Nephron (organoid): Measurements from ENCODE around the gene AFMID.

ENCODE experiments used
- H3K27ac Mint-ChIP-seq, 3 experiments: 2 replicates each; pipeline ENCODE4 v1.8.0; 2020; ENCODE audit warnings: mixed read lengths in 3 of 3, mild to moderate bottlenecking in 2 of 3, moderate library complexity in 1 of 3
- H3K27me3 Mint-ChIP-seq: 2 replicates; pipeline ENCODE4 v1.8.0; 2021; ENCODE audit warnings: low read depth, mild to moderate bottlenecking, moderate library complexity, mixed read lengths
- H3K36me3 Mint-ChIP-seq: 2 replicates; pipeline ENCODE4 v1.8.0; 2020; ENCODE audit warnings: low read depth, mixed read lengths
- H3K4me1 Mint-ChIP-seq: 2 replicates; pipeline ENCODE4 v1.8.0; 2020; ENCODE audit warnings: mixed read lengths
- H3K4me3 Mint-ChIP-seq, 3 experiments: 2 replicates each; pipeline ENCODE4 v1.8.0; 2020; ENCODE audit warnings: mild to moderate bottlenecking in 3 of 3, mixed read lengths in 3 of 3, moderate library complexity in 2 of 3
- H3K9me3 Mint-ChIP-seq: 2 replicates; pipeline ENCODE4 v1.8.0; 2020; ENCODE audit warnings: mixed read lengths
- TF ChIP-seq, protein P1 (sequence below), 3 experiments: fragments of 200-600 bp; sonication (generic); IDR thresholded peaks; one replicate each; pipeline ENCODE4 v1.5.0; 2021; ENCODE audit warnings: antibody characterized with exemption in 3 of 3; ENCODE audit not compliant: unreplicated experiment in 3 of 3

The AFMID gene

DNA sequence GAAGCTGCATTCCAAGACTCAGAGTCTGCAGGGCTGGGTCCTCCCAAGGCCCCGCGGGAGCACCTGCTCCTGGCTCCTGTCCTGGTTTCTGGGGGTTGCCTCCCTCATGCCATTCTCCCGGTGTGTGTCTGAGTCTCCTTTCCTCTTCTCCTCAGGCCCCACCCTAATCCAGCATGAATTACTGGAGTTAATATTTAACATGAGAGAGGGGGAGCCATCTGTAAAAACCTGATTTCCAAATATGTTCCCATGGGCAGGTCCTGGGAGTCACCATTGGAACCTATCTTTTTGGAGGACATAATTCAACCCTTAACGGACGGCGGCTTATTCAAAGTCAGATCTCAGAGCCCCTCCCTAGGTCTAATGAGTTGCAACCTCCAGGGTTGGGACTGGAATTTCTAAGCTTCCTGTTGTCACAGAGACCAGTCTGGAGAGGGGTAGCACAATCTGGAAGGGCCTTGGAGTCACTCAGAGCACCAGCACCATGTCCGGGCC, 35.6 kb upstream of the AFMID start:
- no peaks in the 10 kb centered on the region for H3K27me3 Mint-ChIP-seq
- H3K27ac Mint-ChIP-seq, result peak overlapping the region; percentile 55 to 95 (median 82)
- H3K4me1 Mint-ChIP-seq, result peaks cover 5% of the 10 kb centered on the region
- TF ChIP-seq, protein P1, sequence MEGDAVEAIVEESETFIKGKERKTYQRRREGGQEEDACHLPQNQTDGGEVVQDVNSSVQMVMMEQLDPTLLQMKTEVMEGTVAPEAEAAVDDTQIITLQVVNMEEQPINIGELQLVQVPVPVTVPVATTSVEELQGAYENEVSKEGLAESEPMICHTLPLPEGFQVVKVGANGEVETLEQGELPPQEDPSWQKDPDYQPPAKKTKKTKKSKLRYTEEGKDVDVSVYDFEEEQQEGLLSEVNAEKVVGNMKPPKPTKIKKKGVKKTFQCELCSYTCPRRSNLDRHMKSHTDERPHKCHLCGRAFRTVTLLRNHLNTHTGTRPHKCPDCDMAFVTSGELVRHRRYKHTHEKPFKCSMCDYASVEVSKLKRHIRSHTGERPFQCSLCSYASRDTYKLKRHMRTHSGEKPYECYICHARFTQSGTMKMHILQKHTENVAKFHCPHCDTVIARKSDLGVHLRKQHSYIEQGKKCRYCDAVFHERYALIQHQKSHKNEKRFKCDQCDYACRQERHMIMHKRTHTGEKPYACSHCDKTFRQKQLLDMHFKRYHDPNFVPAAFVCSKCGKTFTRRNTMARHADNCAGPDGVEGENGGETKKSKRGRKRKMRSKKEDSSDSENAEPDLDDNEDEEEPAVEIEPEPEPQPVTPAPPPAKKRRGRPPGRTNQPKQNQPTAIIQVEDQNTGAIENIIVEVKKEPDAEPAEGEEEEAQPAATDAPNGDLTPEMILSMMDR (IDR thresholded peaks at IDR 0.05; ENCODE audit: unreplicated experiment in 3 of 3), result no peak
- no peak overlapping the region for H3K4me3 Mint-ChIP-seq
- H3K9me3 Mint-ChIP-seq, result no peaks in the 10 kb centered on the region
- H3K36me3 Mint-ChIP-seq, result no peaks in the 10 kb centered on the region

GRCh38 chr17:78154903-78155811, 32.0 kb upstream of the AFMID start:
- TF ChIP-seq, protein P1 (IDR thresholded peaks at IDR 0.05; ENCODE audit: unreplicated experiment in 3 of 3), result no peak
- Mint-ChIP-seq H3K9me3 (no peaks in the 10 kb centered on the region), H3K36me3 (no peaks in the 10 kb centered on the region), H3K27me3 (no peaks in the 10 kb centered on the region), H3K4me3 (no peak overlapping the region), H3K4me1 (peaks cover 5% of the 10 kb centered on the region), H3K27ac (peak overlapping the region; percentile 20 to 76 (median 68))

- no peaks in the 10 kb centered on the region for H3K9me3 Mint-ChIP-seq
- no peaks in the 10 kb centered on the region for H3K36me3 Mint-ChIP-seq
- no peaks in the 10 kb centered on the region for H3K4me1 Mint-ChIP-seq
- TF ChIP-seq, protein P1 (IDR thresholded peaks at IDR 0.05; ENCODE audit: unreplicated experiment in 3 of 3), result no peak
- H3K27ac Mint-ChIP-seq, result peak overlapping the region in 1 of 3 experiments; percentile 20
- peaks cover 5% of the 10 kb centered on the region for H3K27me3 Mint-ChIP-seq
- no peak overlapping the region for H3K4me3 Mint-ChIP-seq
Measured at GRCh38 chr17:78159575-78160158, 27.5 kb upstream of the AFMID start.

DNA sequence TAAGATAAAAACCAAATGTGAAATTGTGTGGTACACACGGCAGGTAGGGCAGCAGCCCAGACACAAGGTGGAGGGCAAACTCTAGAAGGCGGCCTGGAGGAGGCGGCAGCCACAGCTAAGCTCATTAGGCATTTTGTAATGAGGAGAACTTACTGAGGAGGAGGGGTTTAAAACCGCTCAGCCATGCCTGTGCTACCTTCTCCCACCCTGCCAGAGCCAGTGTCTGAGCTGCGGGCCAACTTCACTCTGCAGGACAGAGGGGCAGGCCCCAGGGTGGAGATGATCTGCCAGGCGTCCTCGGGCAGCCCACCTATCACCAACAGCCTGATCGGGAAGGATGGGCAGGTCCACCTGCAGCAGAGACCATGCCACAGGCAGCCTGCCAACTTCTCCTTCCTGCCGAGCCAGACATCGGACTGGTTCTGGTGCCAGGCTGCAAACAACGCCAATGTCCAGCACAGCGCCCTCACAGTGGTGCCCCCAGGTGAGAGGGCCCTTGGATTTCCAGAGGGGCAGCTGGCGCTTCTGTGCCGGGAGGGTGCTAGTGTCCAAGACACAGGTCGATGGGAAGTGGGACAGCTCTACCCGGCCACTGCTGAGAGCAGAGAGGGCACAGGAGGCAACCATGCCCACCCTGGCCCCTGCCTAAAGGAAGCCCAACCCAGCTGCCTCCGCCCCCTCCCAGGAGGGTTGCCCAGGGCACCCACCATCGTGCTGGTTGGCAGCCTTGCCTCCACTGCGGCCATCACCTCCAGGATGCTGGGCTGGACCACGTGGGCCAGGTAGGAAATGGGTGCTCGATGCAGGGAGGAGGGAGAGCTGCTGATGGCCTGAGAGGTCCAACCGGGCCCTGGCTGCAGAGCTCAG, 23.0 kb upstream of the AFMID start:
- H3K9me3 Mint-ChIP-seq, result no peaks in the 10 kb centered on the region
- TF ChIP-seq, protein P1 (IDR thresholded peaks at IDR 0.05; ENCODE audit: unreplicated experiment in 3 of 3), result no peak
- H3K36me3 Mint-ChIP-seq, result no peaks in the 10 kb centered on the region
- peak overlapping the region in 2 of 3 experiments; percentile 11 to 26 for H3K4me3 Mint-ChIP-seq
- H3K27me3 Mint-ChIP-seq, result peaks cover 5% of the 10 kb centered on the region
- H3K27ac Mint-ChIP-seq, result no peak overlapping the region
- H3K4me1 Mint-ChIP-seq, result no peaks in the 10 kb centered on the region

DNA sequence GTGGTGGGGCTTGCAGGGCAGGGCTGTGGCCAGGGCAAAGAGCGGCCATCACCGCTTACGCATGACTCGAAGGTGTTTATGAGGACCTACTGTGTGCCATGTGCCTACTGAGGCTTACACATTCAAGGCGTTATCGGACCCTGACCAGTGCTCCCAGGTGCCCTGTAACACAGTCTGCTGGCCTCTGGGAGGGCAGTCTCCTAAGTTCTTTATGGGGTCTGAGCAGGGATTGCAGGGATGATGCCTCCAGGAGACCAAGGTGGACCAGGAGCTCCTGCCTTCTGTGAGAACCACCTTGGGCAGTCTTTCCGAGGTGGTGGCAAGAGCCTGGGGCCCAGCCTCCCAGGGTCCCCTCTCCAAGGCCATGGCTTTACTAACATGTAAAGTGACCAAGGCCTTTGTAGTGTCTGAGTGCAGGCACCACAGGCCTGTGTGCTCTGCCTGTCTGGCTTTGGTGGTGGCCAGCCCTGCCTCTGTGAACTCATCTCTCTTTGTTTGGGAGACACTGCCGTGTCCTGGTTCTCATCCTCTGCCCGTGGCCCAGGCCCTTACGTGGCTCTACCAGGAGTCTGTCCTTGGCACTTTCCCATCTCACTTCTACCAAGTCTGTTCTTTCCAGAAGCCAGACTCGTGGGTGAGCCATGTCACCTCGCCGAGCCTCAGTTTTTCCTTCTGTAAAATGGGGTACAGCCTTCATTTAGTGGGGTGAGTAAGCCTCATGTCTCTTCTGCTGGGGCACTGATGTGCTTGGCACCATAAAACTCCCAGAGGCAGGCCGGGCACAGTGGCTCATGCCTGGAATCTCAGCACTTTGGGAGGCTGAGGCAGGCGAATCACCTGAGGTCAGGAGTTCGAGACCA, 22.2 kb upstream of the AFMID start:
- no peaks in the 10 kb centered on the region for H3K4me1 Mint-ChIP-seq
- H3K9me3 Mint-ChIP-seq, result no peaks in the 10 kb centered on the region
- H3K4me3 Mint-ChIP-seq, result no peak overlapping the region
- no peaks in the 10 kb centered on the region for H3K36me3 Mint-ChIP-seq
- H3K27me3 Mint-ChIP-seq, result peaks cover 5% of the 10 kb centered on the region
- TF ChIP-seq, protein P1 (IDR thresholded peaks at IDR 0.05; ENCODE audit: unreplicated experiment in 3 of 3), result no peak
- no peak overlapping the region for H3K27ac Mint-ChIP-seq
